GM21786 (cell line): ENCODE measurements around the gene LYRM1.

Experiments used
- ATAC-seq: cut with Tn5 transposase; IDR thresholded peaks from one replicate; pipeline ENCODE4 v1.9.1; 2021; ENCODE audit not compliant: unreplicated experiment

The LYRM1 gene

DNA sequence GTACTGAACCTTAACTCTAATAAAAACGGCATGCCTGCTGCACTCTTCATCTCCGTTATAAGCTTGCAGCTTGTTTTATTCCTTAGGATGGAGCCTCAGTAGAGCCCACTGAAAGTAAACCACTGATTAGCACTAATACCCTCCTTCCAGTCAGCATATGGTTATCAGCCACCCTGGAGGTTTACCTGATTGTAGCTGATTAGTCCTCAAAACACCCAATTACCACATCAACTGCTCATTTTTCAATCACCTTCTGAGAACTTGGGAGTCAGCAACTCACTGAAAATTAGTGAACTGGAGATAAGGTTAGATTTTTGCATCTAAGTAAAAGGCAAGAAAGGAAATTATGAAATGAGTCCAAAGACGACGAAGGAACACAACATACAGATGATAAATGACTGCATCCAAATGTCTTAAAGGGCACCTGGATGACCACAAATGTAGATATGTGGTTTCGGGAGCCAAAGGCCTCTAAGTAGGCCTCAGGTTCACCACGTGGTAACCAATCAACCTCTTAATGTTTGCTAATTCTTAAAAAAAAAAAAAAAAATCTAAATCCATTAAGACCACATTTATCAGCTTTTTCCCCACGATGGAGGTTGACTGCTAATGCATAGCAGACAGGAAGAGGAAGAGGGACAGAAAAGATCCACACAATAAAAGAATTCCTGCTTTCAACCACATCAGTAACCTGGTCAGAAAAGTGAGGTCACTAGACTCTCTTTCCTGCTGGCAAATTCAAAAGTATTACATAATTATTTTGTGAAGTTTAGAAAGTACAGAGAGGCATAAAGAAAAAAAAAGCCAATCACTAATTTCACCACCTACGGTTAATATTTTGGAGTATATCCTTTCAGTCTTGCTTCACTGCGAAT is 28.4 kb upstream of the LYRM1 start:
- ATAC-seq: no peak

GRCh38 chr16:20873331-20873730 is 27.2 kb upstream of the LYRM1 start:
- ATAC-seq: no peak

GRCh38 chr16:20874088-20874581 is 26.4 kb upstream of the LYRM1 start:
- ATAC-seq: no peak

GRCh38 chr16:20875355-20875650 is 25.3 kb upstream of the LYRM1 start:
- no peak for ATAC-seq

DNA sequence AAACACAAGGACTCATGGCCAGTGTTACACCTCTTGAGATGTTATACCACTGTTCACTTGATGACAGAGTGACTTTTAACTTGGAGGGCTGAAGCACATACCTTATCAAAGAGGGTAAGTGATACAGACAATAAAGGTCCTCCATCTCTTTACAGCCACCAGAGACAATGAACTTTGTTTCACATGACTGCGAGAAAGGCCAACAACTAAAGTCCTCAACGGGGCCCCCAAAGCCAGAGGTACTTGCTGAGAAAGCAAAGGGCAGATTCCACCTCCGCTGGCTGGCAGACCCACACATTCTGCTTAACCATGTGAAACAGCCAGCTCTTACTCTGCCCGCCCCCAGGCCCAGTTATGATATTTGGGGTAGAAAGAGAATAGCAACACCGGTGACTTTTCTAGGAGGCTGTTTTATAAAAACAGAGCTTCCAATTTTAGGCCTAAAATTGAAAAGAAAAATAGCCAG is 21.9 kb upstream of the LYRM1 start:
- no peak for ATAC-seq

DNA sequence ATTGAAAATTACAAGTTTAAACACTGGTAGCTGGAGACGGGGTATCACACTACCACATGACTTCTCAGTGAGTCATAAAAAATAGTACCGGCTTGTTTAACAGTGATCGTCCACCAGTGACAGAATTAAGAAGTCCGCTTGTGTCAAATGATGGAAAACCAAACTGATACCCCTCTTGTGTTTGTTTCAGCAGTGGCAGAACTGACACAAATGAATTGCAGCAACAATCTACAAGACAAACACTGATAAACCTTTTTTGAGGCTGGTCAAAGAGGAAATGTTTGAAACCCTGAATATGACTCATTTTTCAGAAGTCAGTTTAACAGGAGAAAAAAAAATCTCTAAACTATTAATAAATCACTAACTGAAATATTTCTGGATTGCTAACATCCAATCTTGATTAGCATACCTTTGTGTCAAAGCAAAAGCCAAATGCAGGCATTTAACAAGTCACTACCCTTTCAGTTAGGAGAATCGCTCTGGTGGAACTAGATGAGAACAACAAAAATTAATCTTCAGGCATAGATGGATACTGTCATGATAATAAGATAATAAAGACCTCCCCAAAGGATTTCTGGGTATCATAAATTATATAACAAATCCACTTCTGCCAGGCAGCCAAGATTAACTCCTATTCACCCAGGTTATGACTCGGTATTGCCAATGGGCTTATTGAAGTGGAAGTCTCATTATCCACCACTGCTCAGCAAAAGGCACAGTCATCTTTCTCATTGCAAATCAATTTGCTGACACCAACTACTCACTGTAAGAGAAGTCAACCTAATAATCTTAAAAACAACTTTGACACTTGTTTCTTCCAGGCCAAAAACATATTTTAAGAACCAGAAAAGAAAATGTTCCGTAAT is 21.2 kb upstream of the LYRM1 start:
- ATAC-seq: peak; percentile 39

GRCh38 chr16:20880867-20881502 is 19.6 kb upstream of the LYRM1 start:
- no peak for ATAC-seq

DNA sequence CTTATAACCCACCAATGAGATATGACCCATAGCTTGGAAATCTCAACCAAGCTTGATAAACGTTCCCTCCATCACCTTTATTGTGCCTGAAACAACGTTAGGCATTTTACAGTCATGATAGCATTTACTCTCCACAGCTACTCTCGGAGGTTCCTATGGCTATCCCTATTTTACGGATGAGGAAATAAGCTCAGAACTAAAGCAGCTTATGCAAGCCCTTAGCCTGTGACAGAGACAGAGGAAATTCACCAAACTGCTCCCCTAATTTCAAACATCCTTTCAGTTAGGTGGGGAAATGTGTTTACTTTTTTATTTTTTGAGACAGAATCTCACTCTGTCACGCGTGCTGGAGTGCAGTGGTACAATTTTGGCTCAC is 19.1 kb upstream of the LYRM1 start:
- ATAC-seq: no peak

GRCh38 chr16:20883554-20884239 is 16.9 kb upstream of the LYRM1 start:
- ATAC-seq: no peak

GRCh38 chr16:20884240-20884556 is 16.4 kb upstream of the LYRM1 start:
- ATAC-seq: no peak

GRCh38 chr16:20886320-20886719 is 14.3 kb upstream of the LYRM1 start:
- ATAC-seq: no peak

- no peak for ATAC-seq
These were observed 13.4 kb upstream of the LYRM1 start for GRCh38 chr16:20887207-20887606.

DNA sequence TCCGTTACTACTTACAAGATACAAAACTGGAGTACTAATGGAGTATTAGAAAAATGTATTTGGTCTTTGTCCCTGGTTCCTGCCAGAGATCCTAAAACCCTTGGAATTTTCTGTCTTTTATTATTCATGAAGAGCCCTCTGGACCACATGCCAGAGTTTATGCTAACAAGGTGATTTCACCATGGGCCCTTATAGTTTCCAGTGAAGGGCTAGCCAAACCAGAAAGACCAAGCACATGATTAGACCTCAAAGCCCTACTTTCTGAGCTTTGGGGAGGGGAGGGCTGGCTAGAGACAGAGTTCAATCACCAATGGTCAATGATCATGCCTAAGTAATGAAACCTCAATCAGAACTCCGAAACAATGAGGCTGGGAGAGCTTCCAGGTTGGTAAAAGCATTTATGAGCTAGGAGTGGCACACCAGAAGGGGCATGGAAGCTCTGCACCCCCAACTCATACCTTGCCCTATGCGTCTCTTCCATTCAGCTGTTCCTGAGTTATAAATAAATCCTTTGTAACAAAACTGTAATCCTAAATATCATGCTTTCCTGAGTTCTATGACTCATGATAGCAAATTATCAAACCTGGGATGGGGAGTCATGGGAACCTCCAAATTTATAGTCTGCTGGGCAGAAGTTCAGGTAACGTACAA is 10.8 kb upstream of the LYRM1 start:
- ATAC-seq: no peak

GRCh38 chr16:20894388-20894787 is 6.2 kb upstream of the LYRM1 start:
- no peak for ATAC-seq

DNA sequence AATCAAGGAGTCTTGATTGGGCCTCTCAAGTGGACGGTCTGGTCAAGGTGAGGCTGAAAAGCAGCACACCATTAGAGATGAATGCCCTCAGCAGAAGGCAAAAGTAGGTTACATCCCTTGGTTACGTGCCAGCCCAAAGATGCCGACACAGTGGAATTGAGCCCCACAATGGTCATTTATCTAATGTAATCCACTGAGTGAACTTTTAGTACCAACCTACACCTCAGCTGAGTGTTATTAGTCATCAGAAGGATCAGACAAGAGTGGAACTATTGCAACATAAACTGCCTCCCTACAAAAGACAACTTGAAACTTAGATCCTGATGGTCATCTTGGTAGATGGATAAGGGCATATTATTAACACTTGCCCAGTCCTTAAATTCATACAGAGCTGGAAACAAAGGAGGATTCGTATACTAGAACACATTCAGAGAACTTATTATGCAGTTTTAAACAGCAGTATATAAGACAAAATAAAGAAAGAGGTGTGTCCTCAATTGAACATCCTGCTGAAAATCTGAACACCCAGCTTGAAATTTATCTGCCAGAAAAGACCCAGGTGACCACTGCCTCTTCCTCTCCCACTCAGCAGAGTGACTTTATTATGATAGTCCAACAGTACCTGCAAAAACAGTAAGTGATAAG is 3.2 kb upstream of the LYRM1 start:
- ATAC-seq: no peak

- ATAC-seq: no peak
These were observed 2.6 kb upstream of the LYRM1 start for GRCh38 chr16:20897922-20898321.

DNA sequence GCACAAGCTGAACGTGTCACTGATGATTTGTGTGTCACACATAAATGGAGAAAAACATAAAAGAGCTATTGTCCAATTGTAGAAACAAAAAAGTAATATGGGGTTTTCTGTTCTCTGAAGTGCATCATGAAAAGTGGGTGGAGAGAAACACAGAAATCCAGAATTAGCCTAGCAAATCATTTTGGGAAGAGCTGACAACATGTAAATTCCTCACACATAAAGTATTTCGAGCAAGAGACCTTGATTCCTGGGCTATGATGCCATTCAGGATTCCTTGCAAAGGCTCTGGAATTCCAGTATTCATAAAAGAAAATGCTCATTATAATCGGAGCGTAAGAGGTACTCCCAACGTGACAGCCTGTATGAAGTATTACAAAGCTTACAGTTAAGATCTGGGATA is 1.5 kb upstream of the LYRM1 start:
- no peak for ATAC-seq

GRCh38 chr16:20899477-20900298 is 883 bp upstream of the LYRM1 start:
- no peak for ATAC-seq

DNA sequence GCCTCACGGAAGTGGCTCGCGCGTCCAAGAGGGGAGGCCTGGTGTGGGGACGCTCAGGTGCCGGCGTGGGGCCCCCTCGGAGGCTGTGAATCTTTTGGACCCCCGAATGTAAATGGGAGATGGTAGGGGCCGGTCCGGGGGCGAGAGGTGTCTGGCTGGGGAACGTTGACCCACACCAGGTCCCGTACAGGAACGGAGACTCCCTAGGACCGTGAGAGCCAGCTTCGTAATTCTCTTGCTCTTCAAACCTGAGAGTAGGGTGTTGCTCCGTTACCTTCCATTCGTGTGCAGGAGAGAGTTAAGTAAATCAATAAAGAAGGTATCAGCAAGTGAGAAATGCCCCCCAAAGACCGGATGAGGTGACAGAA is 481 bp downstream of the LYRM1 start:
- no peak for ATAC-seq
